Measurements from ENCODE around the gene TTC27. TPM values are rescaled to one million over a fixed set of nuclear protein-coding genes. Genes with fewer than 3 reads are reported as not detected.
"Not testable (repeated sequence)": the region's sequence is repeated elsewhere in the genome, so short reads cannot be mapped to it uniquely, and the experiment has no call there.

TTC27 gene
- total RNA-seq, 1 donor from 2014 or later, result 29.0 TPM

DNA sequence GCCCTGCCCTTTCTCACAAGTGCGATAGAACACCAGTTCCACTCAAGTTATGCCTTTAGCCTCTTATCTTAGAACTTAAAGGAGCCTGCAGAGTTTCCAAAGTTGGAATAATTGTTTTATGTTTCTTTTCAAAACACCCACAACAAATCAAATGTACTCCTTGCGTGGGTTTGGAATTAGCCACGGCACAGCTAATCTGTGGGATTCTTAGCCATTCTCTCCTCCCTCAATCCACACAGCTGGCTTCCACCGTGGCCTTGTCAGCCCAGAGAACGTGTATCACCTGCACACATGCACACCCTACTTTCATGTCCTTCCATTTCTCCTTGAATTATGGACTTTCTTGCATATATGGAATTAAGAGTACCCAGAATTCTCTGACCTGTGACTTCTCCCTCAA lies 183.8 kb downstream of the TTC27 start:
- no peak for DNase-seq

DNA sequence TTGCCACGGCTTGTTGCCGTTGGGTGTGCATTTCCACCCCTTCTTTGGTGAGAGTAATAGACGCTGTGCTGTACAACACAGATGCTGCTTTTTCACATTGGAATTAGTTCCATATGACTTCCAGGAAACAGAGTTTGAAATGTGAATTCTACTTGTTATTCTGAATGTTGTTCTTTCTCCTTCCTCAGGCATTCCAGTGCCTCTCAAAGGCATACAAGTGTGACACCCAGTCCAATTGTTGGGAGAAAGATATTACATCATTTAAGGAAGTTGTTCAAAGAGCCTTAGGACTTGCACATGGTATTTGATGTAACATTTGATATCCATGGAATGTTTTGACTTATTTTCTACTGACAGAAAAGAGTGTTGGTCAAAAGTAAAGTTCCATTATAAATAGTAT lies 184.5 kb downstream of the TTC27 start:
- DNase-seq, result no peak

DNA sequence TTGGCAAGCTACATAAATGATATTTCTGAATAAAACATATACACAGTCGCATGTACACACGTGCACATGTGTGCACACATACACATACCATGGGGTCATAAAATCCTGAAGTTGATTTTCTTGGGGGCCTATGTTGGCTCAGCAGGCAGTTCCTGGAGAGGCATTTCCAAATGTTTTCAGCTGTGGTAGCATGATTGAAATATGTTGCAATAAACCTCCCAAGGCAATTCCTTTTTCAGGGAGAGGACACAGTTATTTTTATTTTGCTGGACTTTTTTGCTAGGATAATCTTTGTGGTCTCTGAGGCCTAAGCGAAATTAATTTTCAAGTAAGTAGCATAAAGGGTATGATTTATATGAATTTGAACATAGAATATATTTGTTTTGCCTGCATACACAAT lies 192.2 kb downstream of the TTC27 start:
- no peak for DNase-seq

DNA sequence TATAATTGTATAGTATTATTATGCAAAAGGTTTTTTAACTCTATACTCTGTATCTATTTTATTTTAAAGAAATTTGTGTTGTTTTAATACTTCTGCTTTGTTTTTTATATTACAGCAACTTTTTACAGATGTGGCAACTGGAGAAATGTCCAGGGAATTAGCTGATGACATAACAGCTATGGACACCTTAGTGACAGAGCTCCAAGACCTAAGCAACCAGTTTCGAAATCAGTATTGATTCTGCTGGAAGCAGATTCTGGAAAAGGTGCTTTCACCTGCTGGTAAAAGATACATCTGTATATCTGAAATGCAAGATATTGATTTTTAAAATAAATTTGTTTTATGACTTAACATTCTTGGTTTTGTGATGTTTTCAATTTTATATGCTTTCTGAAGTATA lies 192.9 kb downstream of the TTC27 start:
- no peak for DNase-seq

DNA sequence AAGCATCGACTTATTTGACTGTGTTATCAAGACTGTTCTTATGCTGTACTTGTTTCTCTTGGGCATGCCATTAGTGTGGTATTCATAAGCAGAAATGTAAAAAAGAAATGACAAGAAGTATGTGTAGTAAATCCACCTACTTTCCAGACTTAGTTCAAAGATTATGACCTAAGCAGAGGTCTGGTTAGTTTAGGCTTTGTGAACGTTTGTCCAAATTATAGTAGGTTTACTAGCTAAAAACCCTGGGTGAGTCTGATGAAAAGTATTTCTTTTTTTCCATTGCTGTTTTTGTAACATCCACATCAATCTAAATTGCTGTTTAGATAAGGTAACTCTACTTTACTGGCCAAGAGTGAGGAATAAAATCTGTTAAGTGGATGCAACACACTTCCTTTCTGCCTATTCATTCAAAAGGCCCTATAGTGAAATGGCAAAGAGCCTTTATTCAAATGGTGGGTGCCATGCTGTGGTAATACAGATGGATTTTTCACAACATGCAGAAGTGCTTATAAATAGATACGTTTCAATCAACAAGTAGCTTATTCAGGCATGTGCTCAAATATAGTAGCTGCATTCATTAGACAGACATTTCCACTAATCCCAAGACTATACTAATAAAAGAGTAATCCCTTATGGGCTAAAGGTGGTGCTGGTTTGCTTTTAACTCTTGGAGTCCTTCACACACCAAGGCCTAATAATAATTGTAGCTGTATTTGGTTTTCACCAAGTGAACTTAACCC lies 196.4 kb downstream of the TTC27 start:
- no peak for DNase-seq

DNA sequence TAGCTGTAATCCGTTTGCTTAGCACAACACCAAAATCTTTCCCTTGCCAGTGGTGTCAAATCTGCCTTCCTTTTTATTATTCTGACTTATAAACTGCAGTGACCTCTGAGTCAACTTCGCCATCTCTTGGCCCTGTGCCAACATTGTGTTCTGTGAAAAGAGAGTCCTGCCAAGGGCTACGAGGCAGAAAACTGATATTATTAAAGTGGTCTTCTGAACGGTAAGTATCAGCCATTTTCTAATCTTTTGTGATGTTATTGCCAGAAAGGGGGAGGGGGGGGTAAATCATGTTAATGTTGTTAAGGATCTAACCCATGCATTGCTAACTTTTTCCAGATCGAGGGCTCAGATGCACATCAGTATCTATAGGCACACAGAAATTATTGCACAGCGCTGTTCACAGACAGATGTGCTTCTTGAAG lies 197.5 kb downstream of the TTC27 start:
- no peak for DNase-seq

DNA sequence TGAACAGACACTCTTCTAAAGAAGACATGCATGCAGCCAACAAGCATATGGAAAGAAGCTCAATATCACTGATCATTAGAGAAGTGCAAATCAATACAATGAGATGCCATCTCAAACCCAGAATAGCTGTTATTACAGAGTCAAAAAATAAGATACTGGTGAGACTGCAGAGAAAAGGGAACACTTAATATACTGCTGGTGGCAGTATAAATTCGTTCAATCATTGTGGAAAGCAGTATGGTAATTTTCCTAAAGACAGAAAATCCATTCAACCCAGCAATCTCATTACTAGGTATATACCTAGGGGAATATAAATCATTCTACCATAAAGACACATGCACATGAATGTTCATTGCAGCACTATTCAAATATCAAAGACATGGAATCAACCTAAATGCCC lies 202.3 kb downstream of the TTC27 start:
- DNase-seq, result no peak

DNA sequence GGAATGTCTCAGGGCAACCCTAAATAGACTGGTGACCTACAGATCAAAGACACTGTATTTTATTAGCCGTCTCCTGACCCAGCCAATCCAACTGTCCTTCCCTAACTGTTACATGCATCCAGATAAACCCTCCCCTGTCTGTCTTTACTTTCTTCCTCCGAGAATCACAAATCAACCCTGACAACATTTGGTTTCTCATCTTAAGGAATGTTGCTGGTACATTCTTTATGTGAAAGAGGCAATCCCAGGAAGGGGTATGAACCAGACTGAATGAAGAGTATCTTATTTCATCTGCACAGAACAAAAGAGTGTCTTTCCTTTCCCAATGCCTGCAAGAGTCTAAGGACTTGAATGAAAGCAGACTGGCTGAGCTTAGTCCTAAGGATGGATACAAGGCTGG lies 205.0 kb downstream of the TTC27 start:
- DNase-seq, result no peak

DNA sequence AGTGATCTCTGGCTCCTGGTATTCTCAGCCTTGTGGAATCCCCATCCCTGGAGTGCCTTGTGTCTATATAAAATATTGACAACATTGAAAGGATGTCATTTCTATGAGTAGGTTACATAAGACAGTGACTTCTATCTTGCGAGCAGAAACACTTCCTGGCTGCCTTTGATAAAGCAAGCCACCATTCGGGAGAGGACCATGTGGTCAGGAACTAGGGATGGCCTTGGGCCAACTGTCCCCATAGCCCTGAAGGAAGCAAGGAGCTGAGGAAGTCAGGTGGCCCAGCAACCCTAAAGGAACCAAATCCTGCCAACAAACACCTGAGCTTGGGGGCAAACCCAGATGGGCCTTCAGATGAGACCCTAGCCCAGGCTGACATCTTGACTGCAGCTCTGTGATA lies 205.9 kb downstream of the TTC27 start:
- DNase-seq, result no peak

DNA sequence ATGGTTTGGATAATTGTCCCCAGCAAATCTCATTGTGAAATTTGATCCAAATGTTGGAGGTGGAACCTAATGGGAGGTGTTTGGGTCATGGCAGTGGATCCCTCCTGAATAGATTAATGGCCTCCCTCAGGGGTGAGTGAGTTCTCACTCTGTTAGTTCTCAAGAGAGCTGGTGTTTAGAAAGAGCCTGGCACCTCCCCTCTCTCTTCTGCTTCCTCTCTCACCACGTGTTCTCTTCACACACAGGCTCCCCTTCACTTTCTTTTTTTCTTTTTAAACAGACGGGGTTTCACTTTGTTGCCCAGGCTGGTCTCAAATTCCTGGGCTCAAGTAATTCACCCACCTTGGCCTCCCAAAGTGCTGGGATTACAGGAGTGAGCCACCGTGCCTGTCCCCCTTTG lies 207.3 kb downstream of the TTC27 start:
- no peak for DNase-seq

DNA sequence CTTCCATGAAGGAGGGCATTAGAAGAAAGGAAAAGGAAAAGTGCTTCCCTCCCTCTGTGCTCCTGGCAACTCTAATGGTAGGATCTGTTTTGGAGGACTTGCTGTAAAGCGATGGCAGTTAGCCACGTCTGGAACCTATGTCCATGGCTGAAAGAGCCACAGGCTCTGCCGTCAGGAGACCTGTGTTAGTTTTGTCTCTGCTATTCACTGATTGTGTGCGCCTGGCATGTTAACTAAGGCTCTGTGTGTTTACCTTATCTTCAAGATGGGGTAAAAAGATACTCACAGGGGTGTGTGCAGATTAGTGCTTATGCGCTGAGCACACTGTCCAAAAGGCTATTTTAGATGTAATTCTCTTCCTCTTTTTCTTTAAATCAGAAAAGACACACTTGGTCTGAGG lies 209.1 kb downstream of the TTC27 start:
- no peak for DNase-seq

DNA sequence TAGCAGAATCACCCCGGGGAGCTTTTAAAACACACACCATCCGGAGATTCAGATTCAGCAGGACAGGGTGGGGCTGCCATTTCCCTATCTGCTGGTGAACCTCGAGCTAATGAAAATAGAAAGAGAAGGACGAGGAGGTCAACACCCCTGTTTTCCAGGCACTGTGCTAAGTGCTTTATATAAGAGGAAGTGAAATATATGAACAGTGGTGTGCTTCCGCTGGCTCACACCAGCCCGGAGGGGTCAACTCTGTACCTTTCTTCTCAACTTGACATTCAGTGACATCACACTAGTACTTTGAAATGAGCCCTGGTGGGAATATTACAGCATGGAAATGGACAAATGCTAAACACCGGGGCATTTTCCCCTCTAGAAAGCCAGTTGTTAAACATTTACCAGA lies 210.6 kb downstream of the TTC27 start:
- no peak for DNase-seq

DNA sequence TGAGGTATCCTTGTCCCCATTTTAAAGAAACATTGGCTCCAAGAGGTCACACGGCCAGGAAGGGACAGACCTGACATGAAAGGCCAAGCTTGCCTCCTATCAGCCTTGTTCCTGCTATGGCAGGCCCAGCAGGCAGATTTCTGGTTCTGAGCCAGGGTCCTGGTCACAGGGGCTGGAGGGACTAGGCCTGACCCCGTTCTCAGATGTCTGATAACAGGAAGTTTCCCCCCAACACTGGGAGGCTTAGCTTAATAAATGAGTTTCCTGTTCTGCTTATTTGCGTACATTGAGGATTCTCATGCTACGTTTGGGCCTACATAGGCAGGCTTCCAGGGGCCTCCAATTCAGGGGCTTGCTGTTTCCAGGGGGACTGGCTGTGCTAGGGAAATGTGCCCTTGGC lies 211.1 kb downstream of the TTC27 start:
- DNase-seq, result no peak

DNA sequence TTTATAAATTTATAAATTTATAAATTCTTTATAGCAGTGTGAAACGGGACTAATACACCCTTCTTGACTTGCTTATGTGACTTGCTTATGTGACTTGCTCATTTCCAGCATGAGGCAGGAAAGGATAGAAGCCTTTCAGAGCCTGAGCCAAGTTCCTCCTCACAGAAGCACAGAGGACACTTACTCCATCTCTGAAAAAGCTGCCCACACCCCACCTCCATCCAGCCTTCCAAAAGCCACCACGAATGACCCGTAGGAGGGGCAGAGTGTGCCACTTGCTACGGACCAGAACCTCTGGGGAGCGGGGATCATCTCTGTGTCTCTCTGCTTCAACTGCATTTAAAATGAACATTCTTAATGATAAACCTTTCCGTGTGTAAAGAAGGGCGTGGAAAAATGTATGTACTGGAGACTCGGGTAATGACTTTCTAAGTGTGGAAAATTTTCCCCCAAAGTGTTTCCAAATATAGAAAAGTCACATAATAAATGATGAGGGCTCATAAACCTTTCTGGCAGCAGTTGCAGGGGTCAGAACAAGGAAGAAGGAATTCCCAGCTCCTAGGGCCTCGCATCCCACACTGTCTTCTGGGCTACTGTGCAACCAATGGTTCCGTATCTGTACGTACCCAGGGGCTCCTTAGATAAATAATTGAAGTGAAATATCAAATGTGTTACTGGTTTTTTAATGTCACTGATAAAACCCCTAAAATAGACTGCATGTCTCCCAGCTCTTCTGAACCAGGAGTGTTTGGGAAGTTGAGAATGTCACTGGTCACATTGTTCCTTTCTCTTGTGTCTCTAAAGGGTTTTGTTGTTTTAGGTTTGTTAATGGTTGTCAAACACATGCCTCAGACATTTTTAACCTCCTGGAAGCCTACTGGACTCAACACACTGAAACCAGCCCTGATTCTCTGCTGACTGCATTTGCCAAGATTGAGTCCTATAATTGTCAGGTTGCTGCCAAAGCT lies 214.4 kb downstream of the TTC27 start:
- no peak for DNase-seq

DNA sequence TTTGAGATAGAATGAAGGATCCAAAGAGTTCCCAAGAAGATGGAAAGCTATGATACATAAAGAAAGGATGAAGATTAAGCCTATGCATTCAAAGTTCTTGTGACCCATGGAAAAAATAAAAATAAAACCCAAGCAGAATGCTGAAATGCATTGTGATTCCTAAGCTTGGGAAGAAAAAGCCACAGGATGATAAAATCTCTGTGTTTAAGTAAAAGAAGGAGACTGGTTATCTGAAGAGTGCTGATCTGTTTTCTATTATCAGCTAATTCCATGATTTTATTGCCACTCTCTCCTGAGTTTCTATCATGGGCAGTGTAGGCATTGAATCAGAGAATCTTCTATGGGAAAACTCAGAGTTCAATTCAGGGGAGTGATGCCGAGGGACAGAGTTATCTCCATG lies 215.8 kb downstream of the TTC27 start:
- no peak for DNase-seq

DNA sequence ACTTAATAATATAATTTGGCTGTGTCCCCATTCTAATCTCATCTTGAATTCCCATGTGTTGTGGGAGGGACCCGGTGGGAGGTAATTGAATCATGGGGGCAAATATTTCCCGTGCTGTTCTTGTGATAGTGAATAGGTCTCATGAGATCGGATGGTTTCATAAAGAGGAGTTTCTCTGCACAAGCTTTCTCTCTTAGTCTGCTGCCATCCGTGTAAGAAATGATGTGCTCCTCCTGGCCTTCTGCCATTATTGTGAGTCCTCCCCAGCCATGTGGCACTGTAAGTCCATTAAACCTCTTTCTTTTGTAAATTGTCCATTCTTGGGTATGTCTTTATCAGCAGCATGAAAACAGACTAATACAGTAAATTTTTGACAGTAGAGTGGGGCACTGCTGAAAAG lies 216.4 kb downstream of the TTC27 start:
- DNase-seq, result no peak

DNA sequence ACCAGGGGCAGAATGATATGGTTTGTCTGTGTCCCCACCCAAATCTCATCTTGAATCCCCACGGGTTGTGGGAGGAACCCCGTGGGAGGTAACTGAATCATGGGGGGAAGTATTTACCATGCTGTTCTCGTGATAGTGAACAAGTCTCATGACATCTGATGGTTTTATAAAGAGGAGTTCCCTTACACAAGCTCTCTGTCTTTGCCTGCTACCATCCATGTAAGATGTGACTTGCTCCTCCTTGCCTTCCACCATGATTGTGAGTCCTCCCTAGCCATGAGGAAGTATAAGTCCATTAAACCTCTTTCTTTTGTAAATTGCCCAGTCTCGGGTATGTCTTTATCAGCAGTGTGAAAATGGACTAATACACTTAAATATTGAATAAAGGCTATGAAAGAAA lies 218.4 kb downstream of the TTC27 start:
- not testable (repeated sequence) for DNase-seq

DNA sequence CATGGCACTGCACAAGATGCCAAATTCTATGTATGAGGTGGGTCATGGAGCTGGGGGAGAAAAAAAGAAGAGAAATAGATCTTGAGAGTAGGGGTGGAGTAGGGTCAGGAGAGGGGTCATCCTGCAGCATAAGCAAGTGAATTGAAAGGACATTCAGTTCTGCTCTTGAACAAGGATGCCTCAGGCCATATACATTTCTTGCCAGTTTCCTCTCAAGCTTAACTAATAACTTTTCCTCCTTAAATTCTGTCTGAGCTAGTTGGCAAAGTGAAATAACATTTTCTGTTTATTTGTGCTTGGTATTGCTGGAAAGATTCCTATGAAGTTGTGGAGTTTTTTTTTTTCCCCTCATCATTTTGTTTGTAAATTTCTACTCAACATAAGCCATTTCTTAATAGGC lies 219.9 kb downstream of the TTC27 start:
- no peak for DNase-seq

DNA sequence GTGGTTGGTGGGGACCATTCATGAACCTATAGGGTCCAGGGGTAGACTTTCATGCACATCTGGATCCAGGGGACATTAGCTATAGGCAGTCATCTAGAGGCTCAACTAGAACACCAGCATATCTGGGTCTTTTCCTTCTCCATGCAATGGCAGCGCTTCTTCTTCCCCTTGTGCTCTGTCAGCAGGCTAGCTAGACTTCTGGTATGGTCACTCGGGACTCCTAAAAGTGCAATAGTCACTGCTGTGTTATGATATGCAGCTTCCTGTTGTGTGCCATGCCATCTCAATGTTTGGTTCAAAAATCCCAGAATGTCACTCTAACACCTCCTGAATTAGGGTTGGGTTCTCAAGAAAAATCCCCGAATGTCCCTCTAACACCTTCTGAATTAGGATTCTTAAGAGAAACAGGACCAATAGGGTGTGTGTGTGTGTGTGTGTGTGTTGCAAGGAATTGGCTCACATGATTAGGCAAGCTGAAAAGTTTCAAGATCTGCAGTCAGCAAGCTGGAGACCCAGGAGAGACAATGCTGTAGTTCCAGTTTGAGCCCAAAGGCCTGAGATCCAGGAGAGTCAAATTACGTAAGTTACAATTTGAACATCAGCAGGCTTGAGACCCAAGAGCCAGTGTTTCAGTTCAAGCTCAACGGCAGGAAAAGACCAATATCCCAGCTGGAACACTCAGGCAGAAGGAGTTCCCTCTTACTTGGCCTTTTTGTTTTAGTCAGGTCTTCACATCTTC lies 221.8 kb downstream of the TTC27 start:
- no peak for DNase-seq

DNA sequence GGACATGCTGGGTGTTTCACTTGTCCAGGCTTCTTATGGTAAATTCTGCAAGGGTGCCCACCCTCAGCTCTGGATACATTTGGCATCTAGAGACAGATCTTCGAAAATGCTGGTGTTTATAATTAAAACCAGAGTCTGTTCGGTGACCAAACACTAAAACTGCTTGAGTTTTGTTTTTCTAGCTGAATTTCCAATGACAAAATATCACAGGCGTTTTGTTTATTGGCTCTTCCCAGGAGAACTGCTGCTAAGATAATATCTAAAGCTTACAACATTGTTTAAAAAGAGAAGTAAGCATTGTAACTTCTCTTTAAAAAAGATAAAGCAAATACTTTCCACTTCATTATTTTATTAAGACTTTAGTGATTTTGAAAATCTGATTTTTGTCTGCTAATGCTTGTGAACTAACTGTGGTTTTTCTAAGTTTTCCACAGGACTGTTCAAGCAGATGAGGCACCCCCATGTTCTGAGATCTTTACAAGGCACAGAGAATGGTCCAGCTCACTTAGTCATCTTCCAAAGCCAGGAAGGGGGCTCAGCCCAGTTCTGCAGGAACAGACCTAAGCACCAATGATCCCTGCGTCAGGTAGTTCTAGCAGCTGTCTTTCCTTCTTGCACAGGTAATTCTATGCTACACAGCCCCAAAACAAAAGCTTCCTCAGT lies 224.1 kb downstream of the TTC27 start:
- no peak for DNase-seq

DNA sequence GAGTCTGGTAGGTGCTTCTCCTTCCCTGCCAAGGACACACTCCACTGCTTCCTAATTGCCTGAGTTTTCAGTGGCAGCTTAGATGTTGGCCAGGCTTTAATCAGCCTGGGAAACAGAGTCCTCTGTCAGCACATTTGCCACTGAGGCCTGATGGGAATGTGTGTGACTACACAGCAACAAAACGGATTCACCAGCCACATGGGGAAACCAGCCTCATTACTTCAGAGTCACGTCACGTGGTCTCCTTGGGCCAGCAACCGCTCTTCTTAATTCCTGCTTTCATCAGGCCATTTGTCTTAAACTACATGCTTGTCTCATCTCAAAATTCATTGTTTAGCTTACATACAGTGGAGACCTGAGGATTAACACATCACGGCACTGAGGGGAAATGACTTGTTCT lies 225.0 kb downstream of the TTC27 start:
- DNase-seq, result no peak

DNA sequence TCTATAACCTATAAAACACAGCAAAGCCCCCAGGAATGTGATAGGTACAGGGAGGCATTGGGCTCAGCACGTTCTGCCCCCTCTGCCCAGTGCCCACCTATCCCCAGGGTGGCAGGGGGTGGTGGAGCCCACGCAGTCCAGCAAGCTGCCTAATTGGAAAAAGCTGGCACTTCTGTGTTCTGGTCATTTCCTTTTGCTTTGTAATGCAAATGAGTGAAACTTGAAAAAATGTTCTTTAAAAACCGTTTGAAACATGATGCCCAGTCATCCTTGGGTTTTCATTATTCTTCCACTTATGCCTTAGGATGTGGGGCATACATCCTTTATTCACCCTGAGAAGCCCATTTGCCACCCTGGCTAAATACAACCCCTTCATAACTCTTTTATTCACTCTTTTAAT lies 229.0 kb downstream of the TTC27 start:
- DNase-seq, result no peak

All from occipital lobe (tissue), 2 donors.